Stimulated activated naive CD8-positive, alpha-beta T cell treated with anti-CD3 and anti-CD28 coated beads, Interleukin-15, amount 100 ng/mL, for 72 hours (primary cell): ENCODE data around the gene CHD2.

Source experiments
- ATAC-seq: fragments of 150-1000 bp; cut with Tn5 transposase; 2 replicates; pipeline ENCODE4 v1.10.0; 2021; ENCODE audit warnings: mild to moderate bottlenecking, moderate library complexity
- DNase-seq, 2 donors: peaks; one replicate each; pipeline ENCODE4 v3.0.0; 2021 to 2022
- H3K27ac Mint-ChIP-seq, 2 donors: one replicate each; pipeline ENCODE4 v1.8.0; 2022; ENCODE audit warnings: mild to moderate bottlenecking in 2 of 2, mixed read lengths in 2 of 2, moderate library complexity in 2 of 2
- H3K27me3 Mint-ChIP-seq: one replicate; pipeline ENCODE4 v1.8.0; 2022; ENCODE audit warnings: mixed read lengths
- H3K4me1 Mint-ChIP-seq: one replicate; pipeline ENCODE4 v1.8.0; 2022; ENCODE audit warnings: mild to moderate bottlenecking, mixed read lengths
- H3K4me3 Mint-ChIP-seq, 2 donors: one replicate each; pipeline ENCODE4 v1.8.0; 2022; ENCODE audit warnings: mild to moderate bottlenecking in 2 of 2, mixed read lengths in 2 of 2, moderate library complexity in 1 of 2
- H3K9me3 Mint-ChIP-seq, 2 donors: one replicate each; pipeline ENCODE4 v1.8.0; 2022; ENCODE audit warnings: mixed read lengths in 2 of 2

The CHD2 gene

DNA sequence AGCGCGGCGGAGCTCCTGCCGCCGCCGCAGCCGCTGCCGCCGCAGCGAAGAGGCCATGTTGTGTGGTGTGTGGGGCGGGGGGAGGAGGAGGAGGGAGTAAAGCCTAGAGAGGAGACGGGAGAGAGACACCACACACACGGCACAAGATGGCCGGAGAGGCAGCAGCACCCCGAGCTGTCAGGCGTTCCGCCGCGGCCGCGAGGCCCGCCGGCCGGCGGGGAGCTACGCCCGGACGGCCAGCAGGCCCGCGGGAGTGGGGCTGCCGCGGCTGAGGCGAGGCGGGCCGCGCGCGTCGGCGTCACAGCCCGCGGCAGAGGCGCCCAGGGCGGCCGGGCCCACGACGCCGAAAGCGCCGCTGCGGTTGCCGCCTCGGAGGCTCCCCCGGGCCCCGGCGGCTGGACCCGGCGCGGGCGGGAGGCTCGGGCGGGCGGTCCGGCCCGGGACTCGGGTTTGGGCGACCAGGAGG is 17.4 kb upstream of the CHD2 start:
- H3K27ac Mint-ChIP-seq = peak overlapping the region; percentile 99
- peaks cover 57% of the 10 kb centered on the region for H3K4me1 Mint-ChIP-seq

DNA sequence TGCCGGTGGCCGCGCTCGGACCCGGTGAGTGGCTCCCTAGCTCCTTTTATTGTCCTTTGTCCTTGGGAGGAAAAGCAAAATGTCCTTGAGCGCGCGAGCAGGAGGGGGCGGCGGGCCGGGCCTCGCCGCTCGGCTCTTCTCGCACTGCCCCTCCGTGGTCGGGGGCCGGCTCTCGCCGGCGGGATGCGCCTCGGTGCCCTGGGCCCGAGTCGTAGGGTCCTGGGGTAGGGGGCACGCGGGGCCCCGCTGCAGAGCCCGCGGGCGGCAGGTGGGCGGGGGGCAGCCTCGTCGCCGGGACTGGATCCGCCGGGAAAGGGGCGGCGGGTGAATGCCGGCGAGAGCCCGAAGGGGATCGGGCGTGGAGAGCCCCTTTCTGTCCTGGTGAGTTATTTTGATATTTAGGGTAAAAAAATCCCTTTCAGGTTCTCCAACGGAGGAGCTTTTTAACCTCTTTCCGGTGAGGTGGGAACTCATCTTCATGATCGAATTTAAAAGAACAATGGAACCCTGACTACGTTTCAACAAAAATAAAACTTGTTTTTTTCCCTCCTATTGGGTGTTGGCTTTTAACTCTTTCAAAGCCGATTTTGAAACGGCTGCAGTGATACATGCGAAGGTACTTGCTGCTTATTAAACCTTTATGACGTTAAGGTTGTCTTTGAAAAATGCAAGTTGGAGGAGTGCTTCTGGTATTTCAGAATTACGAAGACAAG is 16.8 kb upstream of the CHD2 start:
- no peaks in the 10 kb centered on the region for H3K27me3 Mint-ChIP-seq
- no peaks in the 10 kb centered on the region for H3K9me3 Mint-ChIP-seq
- H3K27ac Mint-ChIP-seq = peak overlapping the region; percentile 99
- H3K4me1 Mint-ChIP-seq = peaks cover 52% of the 10 kb centered on the region
- H3K4me3 Mint-ChIP-seq = peak overlapping the region; percentile 89 to 94
- DNase-seq (peak; percentile 57 to 58), ATAC-seq (peak; percentile 8)

More for the DNA sequence above, 17.4 kb upstream of the CHD2 start:
- ATAC-seq = peak; percentile 86
- no peaks in the 10 kb centered on the region for H3K9me3 Mint-ChIP-seq
- peak overlapping the region; percentile 94 to 95 for H3K4me3 Mint-ChIP-seq
- no peaks in the 10 kb centered on the region for H3K27me3 Mint-ChIP-seq
- DNase-seq = no peak

DNA sequence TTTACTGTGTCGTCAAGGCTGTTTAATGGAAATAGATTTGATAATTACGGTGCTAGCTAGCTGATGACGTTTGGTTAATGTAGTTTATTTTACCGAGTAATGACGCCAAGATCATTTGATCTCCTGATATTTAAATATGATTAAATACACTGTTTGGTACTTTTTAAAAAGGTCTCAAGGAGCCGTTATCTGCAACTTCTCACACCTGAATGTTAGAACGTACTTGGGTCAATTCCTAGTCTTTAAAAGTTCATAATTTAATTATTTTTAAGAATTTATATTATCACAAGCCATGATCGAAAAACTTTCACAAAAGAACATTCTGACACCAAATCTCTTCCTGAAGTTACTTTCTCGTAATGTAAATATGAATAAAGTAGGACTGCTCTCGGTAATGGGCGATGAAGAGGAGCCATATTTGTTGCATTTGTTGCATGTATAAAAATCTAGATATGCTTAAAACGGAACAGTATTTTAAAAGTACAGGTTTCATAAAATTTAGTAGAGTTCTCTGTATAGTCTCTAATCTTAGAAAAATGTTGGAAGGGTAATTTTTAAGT is 16.2 kb upstream of the CHD2 start:
- DNase-seq = no peak
- Mint-ChIP-seq H3K27me3 (no peaks in the 10 kb centered on the region), H3K9me3 (no peaks in the 10 kb centered on the region), H3K4me1 (peaks cover 45% of the 10 kb centered on the region), H3K4me3 (peak overlapping the region; percentile 89 to 94), H3K27ac (peak overlapping the region; percentile 99)
- no peak for ATAC-seq

- Mint-ChIP-seq H3K27me3 (no peaks in the 10 kb centered on the region), H3K9me3 (no peaks in the 10 kb centered on the region), H3K27ac (peak overlapping the region; percentile 99), H3K4me1 (peaks cover 44% of the 10 kb centered on the region), H3K4me3 (peak overlapping the region; percentile 89 to 94)
- no peak for ATAC-seq
- no peak for DNase-seq
Observed at GRCh38 chr15:92884436-92885223, 15.5 kb upstream of the CHD2 start.

DNA sequence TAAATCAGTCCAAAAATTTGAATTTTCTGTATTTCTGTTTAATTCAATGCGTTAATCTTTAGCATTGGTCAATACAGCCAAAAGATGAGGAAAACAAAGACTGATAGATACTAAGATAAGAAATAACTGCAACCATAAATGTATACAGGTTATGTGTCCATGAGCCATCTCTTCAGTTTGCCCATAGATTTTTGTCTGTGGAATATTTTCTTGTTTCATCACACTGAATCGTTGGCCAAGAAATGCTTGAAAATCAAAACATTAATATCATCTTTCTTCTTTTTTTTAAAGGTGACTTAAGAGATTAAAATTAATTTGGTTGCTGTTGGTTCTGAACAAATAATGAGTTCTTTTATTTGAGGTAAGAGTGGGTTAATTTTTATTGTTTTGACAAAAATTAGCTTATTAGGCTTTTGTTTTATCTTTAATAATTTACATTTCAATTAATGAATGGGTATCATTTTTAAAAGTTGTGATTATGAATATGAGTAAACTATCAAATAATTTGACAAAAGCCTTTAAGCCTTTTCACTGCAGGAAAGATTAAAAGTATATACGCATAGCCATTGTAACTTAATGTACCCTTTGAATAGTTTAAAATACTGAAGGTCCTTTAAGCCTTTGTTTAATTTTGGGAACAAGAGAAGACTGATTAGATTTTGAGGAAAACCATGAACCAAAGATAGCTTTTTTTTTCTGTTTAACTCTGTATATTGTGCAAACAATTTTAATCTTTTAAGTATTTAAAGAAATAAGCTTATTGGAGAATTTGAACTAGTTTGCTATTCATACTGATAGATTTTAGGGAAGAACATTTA is 14.7 kb upstream of the CHD2 start:
- Mint-ChIP-seq H3K4me1 (peaks cover 44% of the 10 kb centered on the region), H3K9me3 (no peaks in the 10 kb centered on the region), H3K27ac (peak overlapping the region; percentile 99), H3K4me3 (peak overlapping the region; percentile 89 to 94), H3K27me3 (no peaks in the 10 kb centered on the region)
- DNase-seq = no peak
- ATAC-seq = no peak

DNA sequence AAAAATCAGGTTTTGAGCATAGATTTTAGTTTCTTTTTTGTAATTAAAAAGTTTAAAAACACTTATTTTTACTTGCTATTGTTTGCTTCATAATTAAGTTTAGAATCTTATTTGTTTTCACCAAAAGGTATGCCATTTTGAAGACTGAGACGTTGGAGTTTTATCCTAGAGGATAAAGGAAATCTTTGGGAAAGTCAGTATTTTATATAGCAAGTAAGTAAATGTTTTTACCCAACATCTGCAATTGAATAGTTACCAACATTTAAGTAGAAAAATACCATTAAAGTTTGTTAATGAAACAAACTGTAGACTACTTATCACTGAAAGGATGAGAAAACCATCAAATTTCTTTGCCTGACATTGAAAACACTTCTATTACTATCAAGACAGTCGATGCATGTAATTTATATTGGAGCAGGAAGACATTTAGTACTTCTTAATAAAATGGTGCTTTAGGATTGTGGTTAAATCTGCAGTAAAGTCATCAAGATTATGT is 14.0 kb upstream of the CHD2 start:
- no peaks in the 10 kb centered on the region for H3K9me3 Mint-ChIP-seq
- peaks cover 44% of the 10 kb centered on the region for H3K4me1 Mint-ChIP-seq
- no peaks in the 10 kb centered on the region for H3K27me3 Mint-ChIP-seq
- H3K27ac Mint-ChIP-seq = peak overlapping the region; percentile 79 to 99
- DNase-seq (no peak), ATAC-seq (no peak)
- H3K4me3 Mint-ChIP-seq = peak overlapping the region; percentile 82 to 94

GRCh38 chr15:92886815-92887214 is 13.3 kb upstream of the CHD2 start:
- H3K4me3 Mint-ChIP-seq = peak overlapping the region; percentile 82 to 94
- H3K4me1 Mint-ChIP-seq = peaks cover 44% of the 10 kb centered on the region
- H3K9me3 Mint-ChIP-seq = no peaks in the 10 kb centered on the region
- peak overlapping the region in 1 of 2 donors; percentile 99 for H3K27ac Mint-ChIP-seq
- H3K27me3 Mint-ChIP-seq = no peaks in the 10 kb centered on the region
- no peak for ATAC-seq
- DNase-seq = no peak

DNA sequence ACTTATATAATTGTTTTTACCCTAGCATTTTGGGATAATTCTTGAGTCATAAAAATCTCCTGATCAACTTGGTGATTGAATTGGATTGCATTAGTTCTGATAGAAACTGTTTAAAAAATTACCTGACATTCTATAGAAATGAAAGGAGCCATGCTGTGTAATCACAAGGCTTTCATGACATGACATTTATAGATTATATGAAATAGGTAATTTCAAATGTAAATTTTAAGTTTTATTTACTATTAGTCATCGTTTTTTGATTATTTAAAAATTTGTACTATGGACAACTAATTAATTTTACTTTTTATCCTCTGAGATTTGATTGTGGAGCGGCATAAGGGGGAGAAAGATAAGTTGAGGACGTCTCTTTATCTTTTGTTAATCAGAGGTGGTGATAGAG is 12.3 kb upstream of the CHD2 start:
- H3K27me3 Mint-ChIP-seq = no peaks in the 10 kb centered on the region
- no peak for DNase-seq
- H3K9me3 Mint-ChIP-seq = no peaks in the 10 kb centered on the region
- H3K27ac Mint-ChIP-seq = peak overlapping the region in 1 of 2 donors; percentile 69
- peaks cover 45% of the 10 kb centered on the region for H3K4me1 Mint-ChIP-seq
- no peak for ATAC-seq
- H3K4me3 Mint-ChIP-seq = peak overlapping the region; percentile 53 to 81

- H3K27me3 Mint-ChIP-seq = no peaks in the 10 kb centered on the region
- peaks cover 59% of the 10 kb centered on the region for H3K4me1 Mint-ChIP-seq
- peak overlapping the region; percentile 74 to 80 for H3K4me3 Mint-ChIP-seq
- no peaks in the 10 kb centered on the region for H3K9me3 Mint-ChIP-seq
- H3K27ac Mint-ChIP-seq = peak overlapping the region; percentile 77 to 95
- DNase-seq (no peak), ATAC-seq (peak; percentile 94)
Observed at GRCh38 chr15:92889390-92890107, 10.6 kb upstream of the CHD2 start.

- Mint-ChIP-seq H3K4me1 (peaks cover 72% of the 10 kb centered on the region), H3K27ac (peak overlapping the region in 1 of 2 donors; percentile 95)
- no peak for ATAC-seq
Observed at GRCh38 chr15:92891533-92892200, 8.5 kb upstream of the CHD2 start.

DNA sequence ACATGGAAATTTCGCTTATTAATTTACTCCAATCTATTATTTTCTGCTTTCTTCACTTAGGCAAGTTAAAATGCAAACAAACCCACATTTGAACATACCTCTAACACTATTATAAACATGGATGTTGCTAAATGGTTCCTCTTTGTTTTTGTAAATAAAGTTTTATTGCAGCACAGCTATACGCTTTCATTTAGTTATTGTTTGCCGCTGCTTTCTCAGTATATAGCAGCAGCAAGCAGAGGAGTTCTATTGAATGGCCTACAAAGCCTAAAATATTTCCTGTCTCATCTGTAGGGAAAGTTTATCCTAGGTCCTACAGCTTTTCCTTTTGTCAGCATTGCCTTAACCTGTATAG is 7.9 kb upstream of the CHD2 start:
- H3K27me3 Mint-ChIP-seq = no peaks in the 10 kb centered on the region
- H3K4me1 Mint-ChIP-seq = peaks cover 72% of the 10 kb centered on the region
- no peak overlapping the region for H3K27ac Mint-ChIP-seq
- peaks cover 0 to under 1% of the 10 kb centered on the region in 2 donors for H3K9me3 Mint-ChIP-seq
- ATAC-seq = no peak
- no peak for DNase-seq
- H3K4me3 Mint-ChIP-seq = peak overlapping the region in 1 of 2 donors; percentile 42

More at GRCh38 chr15:92891533-92892200, 8.5 kb upstream of the CHD2 start:
- DNase-seq = no peak
- peak overlapping the region; percentile 74 to 78 for H3K4me3 Mint-ChIP-seq
- H3K9me3 Mint-ChIP-seq = no peaks in the 10 kb centered on the region
- H3K27me3 Mint-ChIP-seq = no peaks in the 10 kb centered on the region

DNA sequence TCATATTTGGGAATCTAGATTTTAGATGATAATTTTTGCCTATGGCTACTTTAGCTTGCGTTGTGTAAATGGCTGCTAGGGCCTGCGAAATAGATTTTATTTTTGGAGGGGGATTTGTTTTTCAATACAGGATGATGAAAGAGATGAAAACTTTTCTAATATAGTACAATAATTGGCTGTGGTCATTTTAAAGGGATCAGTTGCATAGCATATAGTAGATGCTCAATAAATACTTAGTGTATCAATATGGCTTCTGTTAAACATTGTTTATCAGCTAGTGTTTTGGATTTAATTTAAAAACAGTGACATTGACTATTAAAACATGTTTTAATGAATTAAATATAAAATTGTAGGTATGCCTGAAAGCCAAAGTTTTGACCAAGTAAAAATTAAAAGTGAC is 6.9 kb upstream of the CHD2 start:
- H3K9me3 Mint-ChIP-seq = peaks cover 0 to 7% of the 10 kb centered on the region in 2 donors
- no peak for ATAC-seq
- H3K4me3 Mint-ChIP-seq = peak overlapping the region in 1 of 2 donors; percentile 69
- H3K27ac Mint-ChIP-seq = no peak overlapping the region
- H3K27me3 Mint-ChIP-seq = no peaks in the 10 kb centered on the region
- H3K4me1 Mint-ChIP-seq = peaks cover 78% of the 10 kb centered on the region
- DNase-seq = no peak

DNA sequence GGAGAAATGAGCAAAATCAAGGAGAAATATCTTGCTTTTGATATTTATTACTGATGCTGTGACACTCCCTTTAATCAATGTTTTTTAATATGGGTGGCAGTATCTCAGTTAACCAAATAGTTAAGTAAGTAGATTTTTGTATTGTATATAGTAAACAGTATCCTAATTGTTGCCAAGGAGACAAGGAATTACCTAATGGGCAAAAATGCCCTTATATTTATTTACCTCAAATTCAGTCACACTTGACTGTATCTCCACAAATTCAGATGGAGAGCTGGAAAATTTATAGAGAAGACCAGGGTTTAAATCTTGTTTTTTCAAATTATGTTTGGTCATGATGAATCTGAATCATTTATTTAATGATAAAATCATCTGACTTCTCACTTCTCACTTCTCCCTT is 3.6 kb upstream of the CHD2 start:
- Mint-ChIP-seq H3K27me3 (no peaks in the 10 kb centered on the region), H3K4me3 (peak overlapping the region; percentile 53 to 60), H3K9me3 (peaks cover 10 to 15% of the 10 kb centered on the region in 2 donors), H3K27ac (peak overlapping the region in 1 of 2 donors; percentile 68), H3K4me1 (peaks cover 69% of the 10 kb centered on the region)
- ATAC-seq = no peak
- no peak for DNase-seq

DNA sequence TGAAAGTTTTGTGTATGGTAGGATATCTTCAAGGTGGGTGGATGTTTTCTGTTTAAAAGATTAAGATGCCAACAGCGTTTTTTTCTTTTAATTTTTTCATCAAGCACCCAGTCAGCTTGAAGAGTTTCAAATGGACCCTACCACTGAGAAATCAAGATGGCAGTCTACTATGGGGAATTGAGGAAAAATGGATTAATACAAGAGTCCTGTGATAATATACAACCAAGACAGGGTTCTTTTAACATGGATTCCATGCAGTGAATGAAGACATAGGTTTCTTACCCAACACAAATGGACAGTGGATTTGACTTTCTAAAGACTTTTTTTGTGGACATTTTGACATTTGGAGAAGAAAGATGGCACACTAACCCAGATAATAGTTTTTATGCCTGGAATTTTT is 2.5 kb upstream of the CHD2 start:
- no peak for DNase-seq
- H3K27ac Mint-ChIP-seq = no peak overlapping the region
- peaks cover 61% of the 10 kb centered on the region for H3K4me1 Mint-ChIP-seq
- peak overlapping the region in 1 of 2 donors; percentile 60 for H3K4me3 Mint-ChIP-seq
- H3K27me3 Mint-ChIP-seq = no peaks in the 10 kb centered on the region
- no peak for ATAC-seq
- H3K9me3 Mint-ChIP-seq = peaks cover 10 to 15% of the 10 kb centered on the region in 2 donors
